ENCODE data around the gene VAT1. TPM values are rescaled to one million over a fixed set of nuclear protein-coding genes. Genes with fewer than 3 reads are reported as not detected.

Gene VAT1
- total and polyA plus RNA-seq, 9 of the 15 experiments (the other 6 are each of a cell fraction or from before 2014, with no cell fraction given): 29.4 to 153 (median 66.7) TPM

DNA sequence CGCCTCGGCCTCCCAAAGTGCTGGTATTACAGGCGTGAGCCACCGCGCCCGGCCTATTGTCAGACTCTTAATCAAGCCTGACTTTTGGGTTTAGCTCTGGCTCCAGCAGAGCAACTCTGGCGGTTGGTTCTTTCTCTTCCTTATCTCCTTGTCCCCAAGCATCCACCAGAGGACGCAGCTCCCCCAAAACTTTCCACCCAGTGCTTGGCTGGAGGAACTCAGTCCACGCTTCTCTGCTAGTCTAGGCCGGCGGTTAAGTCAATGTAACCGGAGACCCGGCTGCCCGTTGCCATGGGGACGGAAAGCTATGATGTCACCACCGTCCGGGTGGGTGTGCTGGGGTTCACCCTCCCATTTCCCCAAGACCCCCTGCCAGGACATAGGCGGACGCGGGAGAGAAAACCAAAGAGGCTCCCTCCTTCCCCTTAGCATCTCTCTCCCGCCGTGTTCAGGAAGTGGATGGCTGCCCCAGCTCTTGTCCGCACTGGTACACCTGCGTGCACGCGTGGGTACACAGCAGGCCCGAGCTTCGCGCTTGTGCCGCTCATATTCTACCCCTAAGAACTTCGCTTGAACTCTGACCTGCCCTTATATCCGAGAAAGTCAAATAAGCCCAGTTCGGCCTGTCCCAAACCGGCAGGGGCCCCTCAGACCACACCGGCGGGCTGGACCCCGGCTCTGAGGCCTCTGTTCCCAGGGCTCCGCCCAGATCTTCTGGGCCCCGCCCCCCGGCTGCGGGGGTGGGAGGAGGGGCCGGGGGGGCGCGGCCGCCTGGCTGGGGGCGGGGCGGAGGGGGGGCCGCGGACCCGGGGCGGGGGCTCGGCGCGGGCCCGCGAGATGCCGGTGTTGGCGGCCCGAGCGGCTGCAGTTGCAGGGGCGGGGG is 2.5 kb upstream of the VAT1 start, which contains the start of gene RND2 (continued):
- TF ChIP-seq BACH1 (tag; IDR thresholded peaks at IDR 0.05): no peak
- TF ChIP-seq SRSF3 (IDR thresholded peaks at IDR 0.05; ENCODE audit: insufficient read depth, low read length): no peak
- TF ChIP-seq MYBL2 (IDR thresholded peaks at IDR 0.05; ENCODE audit: low read depth): no peak
- no peak for TF ChIP-seq MYBL2 (CRISPR knock-in tag; IDR thresholded peaks at IDR 0.05; ENCODE audit: borderline replicate concordance)
- no peak for TF ChIP-seq SP2 (IDR thresholded peaks at IDR 0.05; ENCODE audit: extremely low read depth, low read depth, low read length, poor library complexity, severe bottlenecking)
- no peak for TF ChIP-seq NR3C1 (CRISPR knock-in tag; IDR thresholded peaks at IDR 0.05)
- 0 out of 2 replicates have a peak, but pooled peaks have one; percentile 21 for TF ChIP-seq ZBTB26 (CRISPR knock-in tag; IDR thresholded peaks at IDR 0.05)
- TF ChIP-seq XRCC3 (IDR thresholded peaks at IDR 0.05): no peak
- no peak for TF ChIP-seq KHSRP (IDR thresholded peaks at IDR 0.05)
- no peak for TF ChIP-seq ZNF696 (CRISPR knock-in tag; conservative IDR thresholded peaks at IDR 0.05)
- TF ChIP-seq THRAP3 (IDR thresholded peaks at IDR 0.05; ENCODE audit: borderline replicate concordance): no peak
- TF ChIP-seq DACH1 (IDR thresholded peaks at IDR 0.05; ENCODE audit: partially characterized antibody): no peak
- no peak for TF ChIP-seq FOSL1 (tag; conservative IDR thresholded peaks at IDR 0.05)
- peak; percentile 67 for TF ChIP-seq ARID4B (CRISPR knock-in tag; IDR thresholded peaks at IDR 0.05)
- no peak for TF ChIP-seq NFXL1 (CRISPR knock-in tag; IDR thresholded peaks at IDR 0.05)
- TF ChIP-seq ZNF586 (CRISPR knock-in tag; conservative IDR thresholded peaks at IDR 0.05): no peak
- TF ChIP-seq ZNF197 (CRISPR knock-in tag; IDR thresholded peaks at IDR 0.05; ENCODE audit: low read depth): peak; percentile 44; the same call in 1 of the 2 replicates
- TF ChIP-seq ZFP1 (CRISPR knock-in tag; IDR thresholded peaks at IDR 0.05): no peak
- no peak for TF ChIP-seq CBFA2T3 (IDR thresholded peaks at IDR 0.05)
- TF ChIP-seq, protein P1, sequence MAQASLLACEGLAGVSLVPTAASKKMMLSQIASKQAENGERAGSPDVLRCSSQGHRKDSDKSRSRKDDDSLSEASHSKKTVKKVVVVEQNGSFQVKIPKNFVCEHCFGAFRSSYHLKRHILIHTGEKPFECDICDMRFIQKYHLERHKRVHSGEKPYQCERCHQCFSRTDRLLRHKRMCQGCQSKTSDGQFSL (CRISPR knock-in tag; IDR thresholded peaks at IDR 0.05): no peak
- TF ChIP-seq, protein P1 (tag; IDR thresholded peaks at IDR 0.05): peak in 1 of 2 experiments; percentile 21; a peak in 1 of 4 replicates

Measured in K562 (cell line).